Measurements from ENCODE around the gene ZFHX3.

- no peak for TF ChIP-seq POLR2AphosphoS5 (IDR thresholded peaks at IDR 0.05; ENCODE audit: borderline replicate concordance, low read depth, low read length)
- TF ChIP-seq EZH2 (IDR thresholded peaks at IDR 0.05) = no peak
- no peak for TF ChIP-seq FOXP2 (optimal IDR thresholded peaks at IDR 0.05; ENCODE audit: control extremely low read depth, extremely low read length, insufficient read depth)
These were observed 35.6 kb downstream of the ZFHX3 start for GRCh38 chr16:73012341-73012740.

Data from SK-N-MC (cell line).